ENCODE data around the gene WWOX.

GRCh38 chr16:78324649-78325285 lies 225.3 kb downstream of the WWOX start:
- no peak for TF ChIP-seq CTCF (conservative IDR thresholded peaks at IDR 0.05; ENCODE audit: low read depth, low read length)
- TF ChIP-seq EZH2 (IDR thresholded peaks at IDR 0.05; ENCODE audit: borderline replicate concordance, low read depth, low read length, poor library complexity, severe bottlenecking) = no peak

Measured in A673 (cell line).